ENCODE results near the gene ARL8B. TPM values are rescaled to one million over a fixed set of nuclear protein-coding genes. Genes with fewer than 3 reads are reported as not detected.

ARL8B gene
- total and polyA plus RNA-seq, 10 of the 15 experiments (the other 5 are each of a cell fraction or from before 2014, with no cell fraction given), result 22.0 to 80.6 (median 43.7) TPM

- TF ChIP-seq BCLAF1 (IDR thresholded peaks at IDR 0.05), result no peak
- no peak for TF ChIP-seq ETV6 (conservative IDR thresholded peaks at IDR 0.05 in 1 of 2, IDR thresholded peaks at IDR 0.05 in 1 of 2; ENCODE audit: borderline replicate concordance in 1 of 2, low read depth in 1 of 2)
- TF ChIP-seq RAD51 (IDR thresholded peaks at IDR 0.05), result no peak
- peak; percentile 67; the same call in 1 of the 2 replicates for TF ChIP-seq SPI1 (IDR thresholded peaks at IDR 0.05; ENCODE audit: borderline replicate concordance, insufficient read depth, low read depth, low read length)
- no peak for TF ChIP-seq GABPA (IDR thresholded peaks at IDR 0.05; ENCODE audit: low read depth)
- no peak for TF ChIP-seq NR2C1 (IDR thresholded peaks at IDR 0.05)
- TF ChIP-seq BHLHE40 (IDR thresholded peaks at IDR 0.05; ENCODE audit: borderline replicate concordance in 1 of 2, low read depth in 2 of 2, low read length in 1 of 2), result peak in 1 of 2 experiments; percentile 76; a peak in 1 of 4 replicates
- no peak for TF ChIP-seq ZNF274 (IDR thresholded peaks at IDR 0.05; ENCODE audit: insufficient read depth, insufficient read length)
- peak; percentile 94 for TF ChIP-seq RUNX3 (IDR thresholded peaks at IDR 0.05; ENCODE audit: low read length)
- TF ChIP-seq, protein P1, sequence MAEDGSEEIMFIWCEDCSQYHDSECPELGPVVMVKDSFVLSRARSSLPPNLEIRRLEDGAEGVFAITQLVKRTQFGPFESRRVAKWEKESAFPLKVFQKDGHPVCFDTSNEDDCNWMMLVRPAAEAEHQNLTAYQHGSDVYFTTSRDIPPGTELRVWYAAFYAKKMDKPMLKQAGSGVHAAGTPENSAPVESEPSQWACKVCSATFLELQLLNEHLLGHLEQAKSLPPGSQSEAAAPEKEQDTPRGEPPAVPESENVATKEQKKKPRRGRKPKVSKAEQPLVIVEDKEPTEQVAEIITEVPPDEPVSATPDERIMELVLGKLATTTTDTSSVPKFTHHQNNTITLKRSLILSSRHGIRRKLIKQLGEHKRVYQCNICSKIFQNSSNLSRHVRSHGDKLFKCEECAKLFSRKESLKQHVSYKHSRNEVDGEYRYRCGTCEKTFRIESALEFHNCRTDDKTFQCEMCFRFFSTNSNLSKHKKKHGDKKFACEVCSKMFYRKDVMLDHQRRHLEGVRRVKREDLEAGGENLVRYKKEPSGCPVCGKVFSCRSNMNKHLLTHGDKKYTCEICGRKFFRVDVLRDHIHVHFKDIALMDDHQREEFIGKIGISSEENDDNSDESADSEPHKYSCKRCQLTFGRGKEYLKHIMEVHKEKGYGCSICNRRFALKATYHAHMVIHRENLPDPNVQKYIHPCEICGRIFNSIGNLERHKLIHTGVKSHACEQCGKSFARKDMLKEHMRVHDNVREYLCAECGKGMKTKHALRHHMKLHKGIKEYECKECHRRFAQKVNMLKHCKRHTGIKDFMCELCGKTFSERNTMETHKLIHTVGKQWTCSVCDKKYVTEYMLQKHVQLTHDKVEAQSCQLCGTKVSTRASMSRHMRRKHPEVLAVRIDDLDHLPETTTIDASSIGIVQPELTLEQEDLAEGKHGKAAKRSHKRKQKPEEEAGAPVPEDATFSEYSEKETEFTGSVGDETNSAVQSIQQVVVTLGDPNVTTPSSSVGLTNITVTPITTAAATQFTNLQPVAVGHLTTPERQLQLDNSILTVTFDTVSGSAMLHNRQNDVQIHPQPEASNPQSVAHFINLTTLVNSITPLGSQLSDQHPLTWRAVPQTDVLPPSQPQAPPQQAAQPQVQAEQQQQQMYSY (CRISPR knock-in tag; IDR thresholded peaks at IDR 0.05), result no peak
- peak; percentile 92 for TF ChIP-seq RELB (IDR thresholded peaks at IDR 0.05; ENCODE audit: low read depth)
- peak; percentile 54; the same call in 1 of the 2 replicates for TF ChIP-seq CREM (IDR thresholded peaks at IDR 0.05; ENCODE audit: low read depth)
- 0 out of 2 replicates have a peak, but pooled peaks have one; percentile 55 for TF ChIP-seq IRF4 (IDR thresholded peaks at IDR 0.05; ENCODE audit: low read depth, low read length)
- no peak for TF ChIP-seq SUPT20H (IDR thresholded peaks at IDR 0.05; ENCODE audit: borderline replicate concordance, control insufficient read depth, low read depth, low read length)
- no peak for TF ChIP-seq CBX3 (IDR thresholded peaks at IDR 0.05; ENCODE audit: borderline replicate concordance, low read depth)
- TF ChIP-seq MTA3 (IDR thresholded peaks at IDR 0.05; ENCODE audit: borderline replicate concordance, low read length), result 0 out of 2 replicates have a peak, but pooled peaks have one; percentile 47
- TF ChIP-seq IKZF1 (conservative IDR thresholded peaks at IDR 0.05), result peak; percentile 68
- 0 out of 2 replicates have a peak, but pooled peaks have one; percentile 24 for TF ChIP-seq GATAD2B (conservative IDR thresholded peaks at IDR 0.05; ENCODE audit: low read depth)
- peak; percentile 72; the same call in 1 of the 2 replicates for TF ChIP-seq PAX5 (IDR thresholded peaks at IDR 0.05; ENCODE audit: borderline replicate concordance, low read depth, low read length)
- peak; percentile 55 for TF ChIP-seq EED (IDR thresholded peaks at IDR 0.05; ENCODE audit: low read depth)
- TF ChIP-seq ZNF384 (IDR thresholded peaks at IDR 0.05; ENCODE audit: borderline replicate concordance, low read depth, low read length), result no peak; the same call in 1 of the 2 replicates
- no peak for TF ChIP-seq RB1 (IDR thresholded peaks at IDR 0.05; ENCODE audit: borderline replicate concordance)
- peak; percentile 56; the same call in 1 of the 2 replicates for TF ChIP-seq PML (IDR thresholded peaks at IDR 0.05; ENCODE audit: low read length)
These were observed 18.1 kb downstream of the ARL8B start (continued) for GRCh38 chr3:5140230-5140621.

Measured in GM12878 (cell line).